Activated naive CD4-positive, alpha-beta T cell (primary cell): ENCODE results near the gene TRIM14.
"Not testable (repeated sequence)": the region's sequence is repeated elsewhere in the genome, so short reads cannot be mapped to it uniquely, and the experiment has no call there.

ENCODE experiments used
- DNase-seq, 4 experiments: peaks; one replicate each; lab custom pipeline; 2025; lab: John Stamatoyannopoulos, UW

The TRIM14 gene

DNA sequence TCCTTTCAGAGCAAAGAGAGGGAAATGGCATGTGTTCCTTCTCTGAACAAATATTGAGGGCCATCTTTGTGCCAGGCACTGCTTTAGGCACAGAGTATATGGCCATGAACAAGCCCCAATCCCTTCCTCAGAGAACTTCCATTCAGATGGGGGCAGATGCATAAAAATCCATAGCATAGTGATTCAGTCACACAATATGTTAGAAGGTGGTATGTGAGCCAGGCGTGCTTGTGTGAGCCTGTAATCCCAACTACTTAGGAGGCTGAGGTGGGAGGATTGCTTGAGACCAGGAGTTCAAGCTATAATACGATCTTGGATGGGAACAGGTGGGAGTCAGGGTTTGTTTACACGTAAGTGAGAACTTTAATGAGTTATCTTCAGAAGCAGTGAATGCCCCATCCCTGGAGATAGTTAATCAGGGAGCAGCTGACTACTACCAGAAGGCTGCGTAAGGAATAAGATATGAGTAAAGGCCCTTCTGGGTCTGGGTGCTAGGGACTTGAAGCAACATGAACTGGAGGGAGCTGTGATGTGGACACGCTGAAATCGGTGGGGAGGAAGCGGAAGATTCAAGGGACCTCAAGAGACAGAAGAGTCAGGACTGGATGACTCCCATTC, 35.3 kb downstream of the TRIM14 start:
- DNase-seq, result no peak

DNA sequence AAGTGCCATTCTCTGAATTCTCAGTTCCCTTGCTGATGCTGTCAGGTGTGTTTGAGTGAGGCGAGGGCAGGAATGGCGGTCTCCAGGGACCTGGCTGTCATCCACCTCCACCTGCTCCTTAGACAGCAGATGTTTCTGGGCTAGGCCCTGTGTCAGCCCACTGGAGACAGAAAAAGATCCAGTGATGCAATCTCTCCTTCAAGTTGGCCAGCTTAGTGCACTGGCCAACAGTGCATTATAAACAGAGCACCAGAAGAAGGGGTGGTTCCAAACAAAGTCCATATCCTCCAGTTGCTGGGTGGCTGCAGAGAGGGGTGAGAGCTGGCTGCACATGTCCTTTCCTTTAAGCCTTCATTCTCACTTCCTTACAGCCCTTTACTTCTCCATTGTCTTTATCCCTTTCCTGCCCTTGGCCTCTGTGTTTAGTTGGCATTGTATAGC, 35.9 kb downstream of the TRIM14 start:
- DNase-seq, result no peak

DNA sequence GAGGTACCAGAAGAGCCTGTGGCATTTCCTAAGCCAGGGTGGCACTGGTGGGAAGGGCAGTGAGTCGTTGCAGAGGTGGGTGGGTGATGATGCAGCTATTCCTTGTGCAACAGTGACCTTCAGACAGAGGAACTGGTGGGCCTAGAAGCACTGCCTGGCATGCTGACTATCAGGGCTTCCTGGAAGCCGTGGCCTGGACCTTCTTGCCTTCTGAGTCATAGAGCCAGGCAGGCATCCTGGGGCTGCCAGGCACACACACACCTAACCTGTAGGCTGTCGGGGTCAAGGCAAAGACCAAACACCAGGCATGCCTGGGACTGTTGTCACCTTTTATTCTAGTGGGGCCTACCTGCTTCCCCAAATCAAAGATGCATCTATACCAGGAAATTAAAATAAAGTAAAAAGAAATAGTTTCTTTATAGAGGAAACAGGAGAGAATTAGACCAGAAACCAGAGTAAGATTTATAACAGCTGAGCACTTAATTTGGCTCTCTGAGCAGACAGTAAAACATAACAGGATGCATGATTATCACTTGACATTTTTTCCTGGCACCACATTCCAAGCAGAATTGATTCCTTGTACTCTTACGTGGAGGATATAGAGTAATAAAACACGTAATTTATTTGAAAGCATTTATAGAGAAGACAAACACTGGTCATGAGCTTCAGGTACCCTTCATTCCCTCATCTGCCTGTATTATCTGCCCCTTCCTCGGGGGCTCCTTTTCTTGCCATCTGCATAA, 37.4 kb downstream of the TRIM14 start:
- no peak for DNase-seq

DNA sequence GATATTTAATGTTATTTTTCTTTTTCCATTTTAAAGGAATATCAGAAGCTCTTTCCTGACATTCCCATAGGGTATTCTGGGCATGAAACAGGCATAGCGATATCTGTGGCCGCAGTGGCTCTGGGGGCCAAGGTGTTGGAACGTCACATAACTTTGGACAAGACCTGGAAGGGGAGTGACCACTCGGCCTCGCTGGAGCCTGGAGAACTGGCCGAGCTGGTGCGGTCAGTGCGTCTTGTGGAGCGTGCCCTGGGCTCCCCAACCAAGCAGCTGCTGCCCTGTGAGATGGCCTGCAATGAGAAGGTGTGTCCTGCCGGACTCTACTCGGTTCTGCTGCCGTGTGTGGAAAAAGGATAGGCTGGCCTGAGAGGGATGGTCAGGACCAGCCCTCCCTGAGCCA, 38.2 kb downstream of the TRIM14 start:
- DNase-seq, result no peak

DNA sequence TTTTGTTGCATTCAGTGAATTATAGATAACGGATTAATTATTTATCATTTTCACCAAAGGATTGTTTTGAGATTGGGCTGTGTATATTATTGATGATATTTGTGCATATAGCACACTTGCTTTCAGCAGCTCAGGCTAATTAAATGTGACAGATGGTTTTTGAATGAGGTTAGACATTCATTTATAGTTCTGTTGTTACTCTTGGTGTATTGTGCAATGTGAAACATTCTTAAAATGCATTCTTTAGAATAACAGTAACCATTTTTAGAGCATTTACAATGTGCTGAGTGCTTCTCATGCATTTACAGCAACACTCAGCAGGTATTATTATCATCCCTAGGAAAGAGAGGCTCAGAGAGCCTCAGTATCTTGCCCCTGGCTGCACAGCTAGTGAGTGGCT, 38.7 kb downstream of the TRIM14 start:
- DNase-seq, result no peak

DNA sequence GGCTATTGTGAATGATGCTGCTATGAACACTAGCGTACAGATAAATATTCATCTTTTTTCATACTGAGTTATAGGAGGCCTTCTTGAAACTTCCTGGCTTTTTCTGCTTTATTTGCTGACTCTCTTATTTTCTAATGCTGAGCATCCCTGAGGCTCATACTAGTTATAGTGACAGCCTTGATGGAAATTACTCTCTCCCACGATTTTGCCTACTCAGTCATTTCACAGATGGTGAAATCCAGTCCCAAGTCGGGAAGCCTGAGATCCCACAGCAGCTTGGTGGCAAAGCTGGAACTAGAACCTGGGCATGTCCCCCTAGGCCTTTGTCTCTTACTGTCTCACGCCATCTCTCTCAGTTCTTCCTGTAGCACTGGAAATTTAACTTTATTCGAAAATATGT, 40.1 kb downstream of the TRIM14 start:
- no peak for DNase-seq

DNA sequence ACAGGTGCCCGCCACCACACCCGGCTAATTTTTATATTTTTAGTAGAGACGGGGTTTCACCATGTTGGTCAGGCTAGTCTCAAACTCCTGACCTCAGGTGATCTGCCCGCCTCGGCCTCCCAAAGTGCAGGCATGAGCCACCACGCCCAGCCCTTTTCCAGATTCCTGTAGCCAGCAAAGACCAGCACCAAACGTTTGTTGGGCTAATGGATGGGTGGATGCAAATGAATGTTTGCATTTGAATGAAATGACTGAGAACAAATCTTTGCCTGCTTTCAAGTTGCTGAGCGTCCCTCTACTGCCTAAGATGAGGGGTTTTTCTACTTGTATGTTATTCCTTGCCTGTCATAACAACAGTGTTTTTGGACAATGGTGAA, 42.5 kb downstream of the TRIM14 start:
- not testable (repeated sequence) for DNase-seq

DNA sequence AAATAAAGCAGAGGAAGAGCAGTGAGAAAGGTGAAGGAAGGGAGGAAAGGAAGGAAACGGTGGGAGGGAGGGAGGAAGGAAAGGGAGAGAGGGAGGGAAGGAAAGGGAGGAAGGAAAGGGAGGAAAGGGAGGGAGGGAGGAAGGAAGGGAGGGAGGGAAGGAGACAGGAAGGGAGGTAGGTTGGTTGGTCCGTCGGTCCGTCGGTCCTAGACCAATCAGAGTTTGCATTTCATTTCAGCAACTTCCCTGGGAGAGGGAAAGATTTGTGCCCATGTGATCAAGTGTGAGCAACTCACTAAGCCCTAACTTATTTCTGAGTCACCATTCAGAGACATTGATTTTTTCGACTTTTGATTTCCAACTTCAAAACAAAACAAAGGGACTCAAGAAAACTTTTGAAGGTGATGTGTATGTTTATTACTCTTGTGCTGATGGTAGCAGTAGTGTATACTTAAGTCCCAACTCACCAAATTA, 43.7 kb downstream of the TRIM14 start:
- DNase-seq, result no peak

DNA sequence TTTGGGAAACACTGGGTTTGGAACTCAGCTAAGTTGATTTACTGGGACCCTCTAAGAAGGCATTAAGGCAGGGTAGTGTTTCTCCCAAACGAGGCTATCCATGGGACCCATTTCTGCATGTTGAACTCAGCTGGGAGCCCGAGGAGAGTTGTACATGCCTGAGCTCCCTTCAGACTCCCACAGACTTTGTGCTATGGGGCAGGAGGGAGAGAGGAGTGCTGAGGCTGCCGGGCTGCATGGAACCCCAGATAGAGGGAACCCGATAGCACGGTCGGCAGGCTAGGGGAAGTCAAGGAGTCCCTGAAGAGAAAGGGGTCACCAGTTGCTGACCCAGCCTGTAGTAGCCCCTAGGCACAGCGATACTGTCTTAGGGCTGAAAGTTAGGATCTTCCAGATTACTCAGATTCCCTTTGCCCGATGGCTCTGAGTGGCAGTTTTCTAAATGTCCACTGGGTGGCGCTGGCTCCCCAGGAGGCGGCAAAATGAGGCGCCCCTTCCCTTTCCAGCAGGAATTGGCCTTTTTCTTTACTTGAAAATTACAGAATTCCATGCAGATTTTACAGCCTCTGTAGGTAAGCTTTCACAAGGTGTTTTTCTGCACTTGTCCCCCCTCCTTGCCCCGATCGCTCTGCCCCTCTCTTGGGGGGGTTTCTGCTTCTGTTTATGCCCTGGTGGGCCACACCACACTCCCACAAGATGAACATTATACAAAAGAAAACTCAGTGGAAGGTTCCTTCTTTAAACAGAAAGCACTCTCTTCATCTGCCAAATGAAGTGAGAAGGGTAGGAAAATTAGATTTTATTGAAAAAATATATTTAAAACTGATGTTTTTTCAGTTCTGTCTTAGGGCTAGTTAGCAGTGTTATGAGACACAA, 44.7 kb downstream of the TRIM14 start:
- peak; percentile 14 to 60 (median 40) for DNase-seq

DNA sequence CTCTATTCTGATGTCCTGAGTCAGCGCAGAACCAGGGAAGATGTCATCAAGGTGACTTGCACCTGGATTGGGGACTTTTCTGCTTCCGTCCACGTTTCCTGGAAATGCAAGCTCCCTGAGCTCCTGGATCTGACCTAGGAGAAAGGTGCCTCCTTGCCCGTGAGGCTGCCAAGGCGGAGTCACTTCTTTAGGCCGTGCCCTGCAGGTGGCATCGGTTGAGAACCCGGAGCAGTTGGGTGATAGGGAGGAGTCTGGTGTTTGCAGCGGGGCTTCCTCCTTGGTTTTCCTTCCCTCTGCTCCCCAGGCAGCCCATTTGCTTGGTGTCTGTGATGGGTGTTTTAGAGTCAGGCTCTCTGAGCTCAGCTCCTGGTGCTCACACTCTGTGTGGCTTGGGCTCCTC, 47.3 kb downstream of the TRIM14 start:
- no peak for DNase-seq

DNA sequence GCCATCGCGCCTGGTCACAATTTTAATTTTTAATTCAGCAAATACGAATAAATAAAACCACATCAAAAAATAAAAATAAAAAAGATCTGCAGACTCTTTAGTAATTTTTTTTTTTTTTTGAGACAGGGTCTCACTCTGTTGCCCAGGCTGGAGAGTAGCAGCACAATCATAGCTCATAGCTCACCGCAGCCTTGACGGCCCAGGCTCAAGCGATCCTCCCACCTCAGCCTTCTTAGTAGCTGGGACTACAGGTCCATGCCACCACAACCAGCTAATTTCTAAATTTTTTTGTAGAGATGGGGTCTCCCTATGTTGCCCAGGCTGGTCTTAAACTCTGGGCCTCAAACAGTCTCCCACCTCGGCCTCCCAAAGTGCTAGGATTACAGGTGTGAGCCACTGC, 48.3 kb downstream of the TRIM14 start:
- no peak for DNase-seq

DNA sequence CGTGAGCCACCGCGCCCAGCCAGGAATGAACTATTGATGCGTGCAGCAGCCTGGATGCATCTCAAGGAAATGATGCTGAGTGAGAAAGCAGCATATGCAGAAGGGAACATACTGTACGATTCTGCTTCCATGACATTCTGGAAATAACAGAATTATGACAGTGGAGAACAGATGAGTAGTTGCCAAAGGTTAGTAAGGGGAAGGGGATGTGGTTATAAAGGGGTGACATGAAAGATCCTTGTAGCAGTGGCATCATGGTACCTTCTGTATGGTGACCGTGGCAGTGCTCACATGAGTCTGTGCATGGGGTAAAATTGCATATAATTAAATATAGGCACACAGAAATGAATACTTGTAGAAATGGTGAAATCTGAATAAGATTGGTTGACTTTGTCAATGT, 49.5 kb downstream of the TRIM14 start:
- no peak for DNase-seq

DNA sequence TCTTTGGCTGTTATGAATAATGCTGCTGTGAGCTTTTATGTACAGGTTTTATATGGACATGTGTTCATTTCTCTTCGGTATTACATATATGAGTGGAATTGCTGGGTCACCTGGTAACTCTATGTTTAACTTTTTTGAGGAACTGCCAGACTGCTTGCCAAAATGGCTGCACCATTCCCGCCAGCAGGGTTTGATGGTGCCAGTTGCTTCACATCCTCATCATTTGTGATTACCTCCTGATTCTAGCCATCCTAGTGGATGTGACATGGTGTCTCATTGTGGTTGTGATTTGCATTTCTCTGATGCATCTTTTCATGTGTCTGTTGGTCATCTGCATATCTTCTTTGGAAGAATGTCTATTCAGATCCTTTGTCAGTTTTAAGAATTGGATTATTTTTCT, 51.8 kb downstream of the TRIM14 start:
- DNase-seq, result no peak

DNA sequence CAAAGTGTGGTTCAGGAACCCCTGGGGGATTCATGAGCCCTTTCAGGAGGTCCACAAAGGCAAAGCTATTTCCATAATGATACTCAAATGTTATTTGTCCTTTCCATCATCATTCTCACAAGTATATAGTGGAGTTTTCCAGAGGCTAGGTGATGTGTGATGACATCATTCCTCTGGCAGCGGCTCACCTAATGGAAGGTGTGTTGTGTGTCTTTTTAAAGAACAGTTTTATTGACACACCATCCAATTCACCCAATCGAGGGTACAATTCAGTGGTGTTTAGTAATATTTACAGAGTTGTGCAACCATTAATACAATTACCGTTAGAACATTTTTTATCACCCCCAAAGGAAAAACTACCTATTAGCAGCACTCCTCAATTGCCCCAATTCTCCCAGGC, 52.8 kb downstream of the TRIM14 start:
- no peak for DNase-seq

DNA sequence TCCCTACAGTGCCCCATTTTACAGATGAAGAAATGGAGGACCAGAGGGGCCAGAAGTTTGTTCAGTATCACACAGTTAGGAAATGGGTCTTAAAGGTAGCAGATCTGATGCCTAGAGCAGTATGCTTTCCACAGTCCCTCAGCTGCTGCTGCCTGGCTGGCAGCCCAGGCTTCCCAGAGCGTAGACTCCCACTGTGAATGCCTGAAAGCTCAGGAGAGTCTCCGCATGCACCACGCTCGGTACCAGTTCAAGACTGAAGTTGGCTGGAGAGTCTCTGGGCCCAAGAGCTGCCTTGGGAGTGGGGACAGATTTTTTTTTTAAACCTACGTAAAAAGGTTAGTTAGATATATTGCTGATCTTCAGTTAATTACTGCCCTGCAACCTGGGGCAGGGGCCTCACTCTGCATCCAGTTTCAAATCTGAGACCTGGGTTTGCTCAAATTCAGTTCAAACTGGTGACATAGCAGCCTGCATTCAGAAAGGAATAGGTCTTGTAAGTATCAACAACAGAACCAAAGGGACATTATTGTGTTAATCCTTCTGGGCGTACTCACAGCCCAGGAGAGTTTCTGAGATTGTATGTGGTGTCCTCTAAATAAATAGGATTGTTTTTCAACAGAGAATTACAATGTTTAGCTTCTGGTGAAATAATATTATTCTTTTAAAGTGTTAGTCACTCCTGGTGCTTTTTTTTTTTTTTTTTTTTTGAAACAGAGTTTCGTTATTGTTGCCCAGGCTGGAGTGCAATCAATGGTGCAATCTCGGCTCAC, 54.2 kb downstream of the TRIM14 start:
- DNase-seq, result no peak

DNA sequence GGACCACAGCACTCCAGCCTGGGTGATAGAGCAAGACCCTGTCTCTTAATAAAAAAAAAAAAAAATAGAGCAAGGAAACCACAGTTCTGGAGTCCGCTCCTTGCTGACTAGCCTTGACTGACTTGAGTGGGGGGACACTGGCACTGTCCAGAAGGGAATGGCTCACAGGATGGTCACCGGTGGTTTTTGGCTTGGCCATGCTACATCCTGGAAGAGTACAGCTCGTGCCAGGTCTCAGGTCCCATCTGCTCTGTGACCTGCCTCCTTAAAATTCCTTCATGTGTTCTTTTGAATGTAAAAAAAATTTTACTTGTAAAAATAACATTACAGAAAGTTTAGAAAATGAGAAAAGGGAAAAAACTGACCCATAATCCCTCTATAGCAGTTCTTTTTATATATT, 56.9 kb downstream of the TRIM14 start:
- no peak for DNase-seq

DNA sequence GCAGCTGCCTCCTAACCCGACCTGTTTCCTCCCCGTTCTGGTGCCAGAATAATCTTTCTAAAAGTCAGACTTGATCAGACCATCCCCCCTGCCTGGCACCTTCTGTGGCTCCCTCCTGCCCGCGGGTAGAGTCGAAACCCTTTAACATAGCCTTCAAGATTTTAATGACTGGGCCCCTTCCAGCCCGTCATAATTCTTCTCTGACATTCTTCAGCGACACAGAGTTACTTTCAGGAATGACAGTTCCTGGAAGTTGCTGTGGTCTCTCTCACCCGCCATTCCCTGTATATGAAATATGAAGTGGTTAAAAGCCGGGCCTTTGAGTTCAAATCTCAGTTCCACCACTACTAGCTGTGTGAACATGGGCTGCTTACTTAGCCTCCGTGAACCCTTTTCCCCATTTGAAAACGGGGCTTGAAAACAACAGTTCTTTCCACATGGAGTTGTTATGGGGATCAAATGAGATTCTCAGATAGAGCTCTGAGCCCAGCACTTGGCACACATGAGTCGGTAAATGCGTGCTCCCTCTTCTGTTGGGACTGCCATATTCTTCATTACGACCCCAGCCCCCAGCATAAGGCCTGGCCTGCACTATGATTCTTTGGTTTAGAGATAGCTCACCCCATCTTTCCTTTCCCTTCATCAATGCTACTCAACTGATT, 61.8 kb downstream of the TRIM14 start:
- no peak for DNase-seq

DNA sequence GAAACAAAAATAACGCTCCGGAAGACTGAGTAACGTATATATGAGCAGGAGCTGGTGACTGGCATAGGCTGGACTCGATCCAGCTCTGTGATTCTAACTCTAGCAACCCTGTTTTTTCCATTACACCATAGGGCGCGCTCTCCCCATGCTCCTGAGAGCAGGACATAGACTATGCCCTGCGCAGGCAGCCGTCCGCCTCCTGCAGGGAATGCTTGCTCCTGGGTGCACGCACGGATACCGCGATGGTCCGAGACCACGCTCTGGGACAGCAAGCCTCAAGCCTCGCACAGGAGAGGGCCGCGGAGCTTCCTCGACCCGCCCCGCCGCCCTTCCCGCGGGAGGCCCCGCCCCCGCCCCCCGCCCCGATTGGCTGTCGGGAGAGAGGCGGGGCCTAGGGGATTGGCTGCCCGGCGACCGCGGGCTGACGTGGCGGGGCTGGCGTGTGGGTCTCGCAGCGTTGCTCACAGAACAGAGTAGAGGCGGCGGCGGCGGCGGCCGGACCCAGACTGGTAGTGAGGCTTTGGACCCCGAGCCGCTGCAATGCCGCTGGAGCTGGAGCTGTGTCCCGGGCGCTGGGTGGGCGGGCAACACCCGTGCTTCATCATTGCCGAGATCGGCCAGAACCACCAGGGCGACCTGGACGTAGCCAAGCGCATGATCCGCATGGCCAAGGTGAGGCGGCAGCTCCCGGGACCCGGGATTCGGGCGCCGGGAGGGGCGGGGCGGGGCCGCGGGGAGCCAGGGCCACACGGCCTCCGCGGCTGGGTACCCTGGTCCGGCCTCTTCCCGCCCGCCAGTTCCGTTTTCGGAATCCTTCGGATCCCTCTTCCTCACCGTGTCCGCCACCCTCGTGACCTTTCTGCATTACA, 62.5 kb downstream of the TRIM14 start, which contains the start of gene NANS:
Gene NANS, plus strand, starts transcription at position 464 of the 869 bp plus-strand sequence. Its CDS starts 77 bp downstream, at position 541.
- peak; percentile 79 to 91 (median 82) for DNase-seq

DNA sequence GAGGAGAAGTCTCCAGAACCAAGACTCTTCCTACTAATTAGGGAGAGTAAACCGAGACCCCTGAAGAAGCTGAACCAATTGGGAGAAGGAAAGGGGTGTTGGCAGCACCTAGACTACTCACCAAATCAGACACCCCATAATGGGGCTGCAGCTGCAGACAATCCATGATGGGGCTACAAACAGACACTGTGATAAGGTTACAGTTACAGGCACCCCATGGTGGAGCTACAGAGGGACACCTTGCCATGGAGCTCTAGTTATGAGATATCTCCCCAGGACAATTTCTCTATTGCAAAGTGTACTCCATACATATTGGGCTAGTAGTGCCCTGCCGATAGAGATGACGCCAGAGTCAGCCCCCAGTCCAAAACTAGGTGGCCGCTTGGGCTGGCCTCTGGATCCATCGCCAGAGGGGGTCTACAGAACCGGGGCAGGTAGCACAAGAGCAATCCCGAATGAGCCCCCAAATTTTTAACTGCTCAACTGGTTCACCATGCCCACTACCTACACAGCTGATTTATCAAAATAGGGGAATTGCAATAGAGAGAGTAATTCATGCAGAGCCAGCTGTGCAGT, 64.6 kb downstream of the TRIM14 start:
- DNase-seq, result no peak

DNA sequence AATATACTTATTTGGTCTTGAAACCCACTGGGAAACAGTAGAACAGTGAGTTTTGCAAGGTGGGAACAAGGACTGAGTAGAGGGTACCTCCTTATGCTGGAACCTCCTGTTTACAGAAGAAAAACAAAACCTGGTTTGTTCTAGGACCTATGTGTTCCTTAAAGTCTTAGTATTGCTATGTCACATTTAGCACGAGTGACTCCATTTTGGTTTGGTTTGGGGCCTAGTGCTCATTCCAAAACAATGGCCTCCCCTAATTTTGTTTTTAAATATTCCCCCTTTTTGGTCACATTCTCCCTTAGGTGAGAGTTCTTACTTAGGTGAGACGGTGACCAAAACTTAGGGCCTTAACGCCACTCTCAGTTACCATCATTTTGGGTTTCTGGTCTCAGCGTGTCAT, 68.7 kb downstream of the TRIM14 start:
- DNase-seq, result no peak
